Neural cell (in vitro differentiated cells): ENCODE results near the gene GOLPH3L.

Experiments
- CTCF ChIP-seq: fragments of 450-650 bp; IDR thresholded peaks from 2 replicates; pipeline ENCODE4 v1.5.1; 2014; ENCODE audit warnings: antibody characterized with exemption, mild to moderate bottlenecking, moderate library complexity; ENCODE audit not compliant: poor library complexity, severe bottlenecking
- EP300 ChIP-seq: fragments of 450-650 bp; conservative IDR thresholded peaks from 2 replicates; pipeline ENCODE4 v1.6.1; 2014; ENCODE audit warnings: antibody characterized with exemption, mild to moderate bottlenecking, moderate library complexity; ENCODE audit not compliant: poor library complexity, severe bottlenecking
- REST ChIP-seq: IDR thresholded peaks from 2 replicates; pipeline ENCODE4 v1.6.1; 2012; ENCODE audit warnings: borderline replicate concordance
- SMC3 ChIP-seq: fragments of 450-650 bp; conservative IDR thresholded peaks from 2 replicates; pipeline ENCODE4 v1.6.1; 2014; ENCODE audit warnings: antibody characterized with exemption, mild to moderate bottlenecking, moderate library complexity; ENCODE audit not compliant: poor library complexity
- TAF1 ChIP-seq: IDR thresholded peaks from 2 replicates; pipeline ENCODE4 v1.6.1; 2012; ENCODE audit warnings: low read depth

GRCh38 chr1:150724336-150724735 is 27.4 kb upstream of the GOLPH3L start:
- no peak for TF ChIP-seq TAF1
- TF ChIP-seq CTCF = no peak
- TF ChIP-seq SMC3 = no peak
- no peak for TF ChIP-seq EP300
- no peak for TF ChIP-seq REST
